Panc1 (cell line): Measurements from ENCODE around the gene DGKG. TPM values are rescaled to one million over a fixed set of nuclear protein-coding genes. Genes with fewer than 3 reads are reported as not detected.

ENCODE experiments used
- ATAC-seq: fragments of 200-7000 bp; cut with Tn5 transposase; 2 replicates; pipeline ENCODE4 v1.9.1; 2020; ENCODE audit warnings: mild to moderate bottlenecking, moderate library complexity
- BruUV-seq: library from RNA; stranded (reverse); fragments of 400-500 nt; replicated peaks from 2 replicates; lab custom pipeline; 2021; lab: Mats Ljungman, UMichigan
- CTCF ChIA-PET: fragments of 300-600 bp; sonication (Branson Sonifier 250); formaldehyde crosslinking; loops from one replicate; lab custom pipeline; 2022; ENCODE audit warnings: antibody characterized with exemption; lab: Charles Lee
- POLR2A ChIA-PET: fragments of 300-600 bp; sonication (Branson Sonifier 250); formaldehyde crosslinking; loops from one replicate; lab custom pipeline; 2022; ENCODE audit warnings: antibody characterized with exemption; lab: Charles Lee
- DNase-seq: peaks from one replicate; pipeline ENCODE4 v3.0.0-alpha.2; 2010; ENCODE audit warnings: low read depth, low spot score
- H3K27ac ChIP-seq: 2 replicates; pipeline ENCODE4 v1.5.1; 2011; ENCODE audit warnings: mild to moderate bottlenecking, low read length, inconsistent platforms
- H3K27me3 ChIP-seq: fragments of 200-500 bp; sonication (Bioruptor generic); 2 replicates; pipeline ENCODE4 v1.6.0; 2014; ENCODE audit warnings: low read length, inconsistent platforms; ENCODE audit not compliant: control insufficient read depth, insufficient read depth
- H3K36me3 ChIP-seq: fragments of 200-500 bp; sonication (Bioruptor generic); 2 replicates; pipeline ENCODE4 v1.5.1; 2014; ENCODE audit warnings: inconsistent platforms, mild to moderate bottlenecking, low read length, moderate library complexity; ENCODE audit not compliant: control insufficient read depth, insufficient read depth
- H3K4me1 ChIP-seq: 2 replicates; pipeline ENCODE4 v1.5.1; 2011; ENCODE audit warnings: inconsistent platforms, mild to moderate bottlenecking, low read length, moderate library complexity; ENCODE audit not compliant: control insufficient read depth, insufficient read depth
- H3K4me3 ChIP-seq, 2 experiments: 2 replicates each; pipeline ENCODE4 v1.5.1; 2011 to 2012; ENCODE audit warnings: low read depth in 2 of 2, low read length in 2 of 2, mild to moderate bottlenecking in 2 of 2, inconsistent platforms in 1 of 2, moderate library complexity in 1 of 2
- H3K9me3 ChIP-seq: fragments of 200-500 bp; sonication (Bioruptor generic); 2 replicates; pipeline ENCODE4 v1.5.1; 2014; ENCODE audit warnings: low read depth, mild to moderate bottlenecking, inconsistent platforms, low read length, moderate library complexity; ENCODE audit not compliant: control insufficient read depth, insufficient read depth
- POLR2AphosphoS5 ChIP-seq: IDR thresholded peaks from 2 replicates; pipeline ENCODE4 v1.6.1; 2012; ENCODE audit warnings: mild to moderate bottlenecking, low read depth, low read length, moderate library complexity
- SIN3A ChIP-seq: IDR thresholded peaks from 2 replicates; pipeline ENCODE4 v1.6.1; 2012; ENCODE audit warnings: low read depth, mild to moderate bottlenecking, low read length, moderate library complexity, borderline replicate concordance; ENCODE audit not compliant: insufficient read depth
- TCF7L2 ChIP-seq: IDR thresholded peaks from 2 replicates; pipeline ENCODE4 v1.6.1; 2011; ENCODE audit warnings: mild to moderate bottlenecking, low read depth, low read length, inconsistent platforms
- in situ Hi-C: cut with HindIII; loops from 2 replicates; pipeline ENCODE4 v1.10.0; 2016; ENCODE audit warnings: low sequenced_read_pairs, low pct_unique_long_range_greater_than_20kb
- intact Hi-C: fragments of 100-400 bp; cut with micrococcal nuclease; formaldehyde crosslinking; loops from one replicate; pipeline ENCODE4 v1.10.0; 2022; ENCODE audit not compliant: unreplicated experiment
- total RNA-seq: library from RNA; stranded (reverse); gene quantifications from one replicate; pipeline ENCODE4 v1.2.1, GENCODE V29; 2021; ENCODE audit not compliant: unreplicated experiment
- TF ChIP-seq, protein P1 (sequence below), 2 experiments: IDR thresholded peaks; 2 replicates each; pipeline ENCODE4 v1.6.1; 2011 to 2012; ENCODE audit warnings: low read depth in 2 of 2, control low read depth in 1 of 2, low read length in 1 of 2, mild to moderate bottlenecking in 1 of 2, moderate library complexity in 1 of 2; ENCODE audit not compliant: insufficient read depth in 1 of 2
- TF ChIP-seq, protein P2 (sequence below): fragments of 450-650 bp; IDR thresholded peaks from 2 replicates; pipeline ENCODE4 v1.5.1; 2017; ENCODE audit warnings: mild to moderate bottlenecking

Gene DGKG
- total RNA-seq, 1 experiment from 2014 or later: 0.46 TPM

DNA sequence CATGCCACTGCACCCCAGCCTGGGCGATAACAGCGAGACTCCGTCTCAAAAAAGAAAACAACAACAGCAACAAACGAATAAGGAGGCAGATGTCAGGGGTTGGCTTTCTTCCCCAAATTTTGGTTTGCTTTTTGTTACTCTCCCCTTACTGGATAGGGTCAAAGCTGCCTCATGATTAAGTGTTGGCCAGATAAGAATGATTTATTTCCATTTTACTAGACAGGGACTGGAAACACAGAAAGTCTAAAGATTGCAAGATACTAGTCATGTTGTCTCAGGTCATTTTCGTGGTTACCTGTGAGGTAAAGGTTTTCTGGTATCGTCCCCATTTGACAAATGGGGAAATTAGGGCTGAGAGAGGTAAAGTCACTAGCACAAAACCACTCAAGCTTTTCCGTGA lies 234.6 kb downstream of the DGKG start:
- no TSS peak for BruUV-seq

DNA sequence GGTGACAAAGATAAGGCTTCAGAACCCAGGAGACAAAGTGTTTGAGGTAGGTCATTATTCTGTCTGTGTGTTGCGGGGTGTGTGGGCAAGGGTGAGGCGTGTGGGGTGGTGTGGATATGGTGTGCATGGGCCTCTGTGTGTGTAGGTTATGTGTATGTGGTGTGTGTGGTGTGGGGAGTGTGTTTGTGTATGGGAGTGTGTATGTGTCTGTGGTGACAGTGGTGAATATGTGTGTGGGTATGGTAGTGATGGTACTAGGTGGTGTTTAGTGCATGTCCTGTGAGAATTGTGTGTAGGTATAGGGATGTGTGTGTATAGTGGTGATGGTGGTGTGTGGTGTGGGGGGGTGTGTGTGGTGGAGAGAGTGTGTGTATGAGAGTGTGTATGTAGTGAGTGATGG lies 236.9 kb downstream of the DGKG start:
- CTCF ChIA-PET: no interaction called here
- no peak for ATAC-seq
- no peaks in the 10 kb centered on the region for H3K36me3 ChIP-seq
- POLR2A ChIA-PET: no interaction called here
- no TSS peak for BruUV-seq
- H3K4me1 ChIP-seq: no peaks in the 10 kb centered on the region
- intact Hi-C loops (no loop called here), in situ Hi-C loops (no loop called here)
- no peaks in the 10 kb centered on the region for H3K9me3 ChIP-seq
- H3K27me3 ChIP-seq: peaks cover 10% of the 10 kb centered on the region; the same call in 1 of the 2 replicates
- TF ChIP-seq SIN3A: no peak
- TF ChIP-seq, protein P1, sequence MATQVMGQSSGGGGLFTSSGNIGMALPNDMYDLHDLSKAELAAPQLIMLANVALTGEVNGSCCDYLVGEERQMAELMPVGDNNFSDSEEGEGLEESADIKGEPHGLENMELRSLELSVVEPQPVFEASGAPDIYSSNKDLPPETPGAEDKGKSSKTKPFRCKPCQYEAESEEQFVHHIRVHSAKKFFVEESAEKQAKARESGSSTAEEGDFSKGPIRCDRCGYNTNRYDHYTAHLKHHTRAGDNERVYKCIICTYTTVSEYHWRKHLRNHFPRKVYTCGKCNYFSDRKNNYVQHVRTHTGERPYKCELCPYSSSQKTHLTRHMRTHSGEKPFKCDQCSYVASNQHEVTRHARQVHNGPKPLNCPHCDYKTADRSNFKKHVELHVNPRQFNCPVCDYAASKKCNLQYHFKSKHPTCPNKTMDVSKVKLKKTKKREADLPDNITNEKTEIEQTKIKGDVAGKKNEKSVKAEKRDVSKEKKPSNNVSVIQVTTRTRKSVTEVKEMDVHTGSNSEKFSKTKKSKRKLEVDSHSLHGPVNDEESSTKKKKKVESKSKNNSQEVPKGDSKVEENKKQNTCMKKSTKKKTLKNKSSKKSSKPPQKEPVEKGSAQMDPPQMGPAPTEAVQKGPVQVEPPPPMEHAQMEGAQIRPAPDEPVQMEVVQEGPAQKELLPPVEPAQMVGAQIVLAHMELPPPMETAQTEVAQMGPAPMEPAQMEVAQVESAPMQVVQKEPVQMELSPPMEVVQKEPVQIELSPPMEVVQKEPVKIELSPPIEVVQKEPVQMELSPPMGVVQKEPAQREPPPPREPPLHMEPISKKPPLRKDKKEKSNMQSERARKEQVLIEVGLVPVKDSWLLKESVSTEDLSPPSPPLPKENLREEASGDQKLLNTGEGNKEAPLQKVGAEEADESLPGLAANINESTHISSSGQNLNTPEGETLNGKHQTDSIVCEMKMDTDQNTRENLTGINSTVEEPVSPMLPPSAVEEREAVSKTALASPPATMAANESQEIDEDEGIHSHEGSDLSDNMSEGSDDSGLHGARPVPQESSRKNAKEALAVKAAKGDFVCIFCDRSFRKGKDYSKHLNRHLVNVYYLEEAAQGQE (IDR thresholded peaks at IDR 0.05; ENCODE audit: insufficient read depth in 1 of 2, low read depth in 2 of 2, low read length in 1 of 2): no peak
- TF ChIP-seq, protein P2, sequence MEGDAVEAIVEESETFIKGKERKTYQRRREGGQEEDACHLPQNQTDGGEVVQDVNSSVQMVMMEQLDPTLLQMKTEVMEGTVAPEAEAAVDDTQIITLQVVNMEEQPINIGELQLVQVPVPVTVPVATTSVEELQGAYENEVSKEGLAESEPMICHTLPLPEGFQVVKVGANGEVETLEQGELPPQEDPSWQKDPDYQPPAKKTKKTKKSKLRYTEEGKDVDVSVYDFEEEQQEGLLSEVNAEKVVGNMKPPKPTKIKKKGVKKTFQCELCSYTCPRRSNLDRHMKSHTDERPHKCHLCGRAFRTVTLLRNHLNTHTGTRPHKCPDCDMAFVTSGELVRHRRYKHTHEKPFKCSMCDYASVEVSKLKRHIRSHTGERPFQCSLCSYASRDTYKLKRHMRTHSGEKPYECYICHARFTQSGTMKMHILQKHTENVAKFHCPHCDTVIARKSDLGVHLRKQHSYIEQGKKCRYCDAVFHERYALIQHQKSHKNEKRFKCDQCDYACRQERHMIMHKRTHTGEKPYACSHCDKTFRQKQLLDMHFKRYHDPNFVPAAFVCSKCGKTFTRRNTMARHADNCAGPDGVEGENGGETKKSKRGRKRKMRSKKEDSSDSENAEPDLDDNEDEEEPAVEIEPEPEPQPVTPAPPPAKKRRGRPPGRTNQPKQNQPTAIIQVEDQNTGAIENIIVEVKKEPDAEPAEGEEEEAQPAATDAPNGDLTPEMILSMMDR: no peak
- no peak for TF ChIP-seq POLR2AphosphoS5
- no peak for TF ChIP-seq TCF7L2
- DNase-seq: no peak
- no peak overlapping the region for H3K4me3 ChIP-seq
- H3K27ac ChIP-seq: no peak overlapping the region

More for the DNA sequence above, 234.6 kb downstream of the DGKG start:
- no peak overlapping the region for H3K4me3 ChIP-seq
- TF ChIP-seq POLR2AphosphoS5 (no peak), TCF7L2 (no peak), SIN3A (no peak)
- TF ChIP-seq, protein P1 (IDR thresholded peaks at IDR 0.05; ENCODE audit: insufficient read depth in 1 of 2, low read depth in 2 of 2, low read length in 1 of 2): no peak
- TF ChIP-seq, protein P2: no peak
- POLR2A ChIA-PET: no interaction called here
- no peaks in the 10 kb centered on the region for H3K36me3 ChIP-seq
- H3K4me1 ChIP-seq: no peaks in the 10 kb centered on the region
- no peak overlapping the region for H3K27ac ChIP-seq
- CTCF ChIA-PET: interaction anchor here (0.7 kb wide), 1 partner anchor 115 kb away, joined by 8 read pairs; no protein-coding TSS in a partner anchor
- ATAC-seq (no peak), DNase-seq (no peak)
- intact Hi-C loops (no loop called here), in situ Hi-C loops (no loop called here)
- H3K9me3 ChIP-seq: no peaks in the 10 kb centered on the region
- no peaks in the 10 kb centered on the region for H3K27me3 ChIP-seq
